CD4-positive, alpha-beta T cell treated with Interferon alpha-2 for 1 hour (primary cell): Measurements from ENCODE around the gene DNASE1L3.
"Not testable (repeated sequence)": the region's sequence is repeated elsewhere in the genome, so short reads cannot be mapped to it uniquely, and the experiment has no call there.

Experiments
- DNase-seq, 2 donors: peaks; one replicate each; pipeline ENCODE4 v3.0.0-alpha.2; 2020 to 2022

The DNASE1L3 gene

GRCh38 chr3:58210761-58211460, at the start of gene DNASE1L3:
DNASE1L3 (minus strand) TSS chr3:58210972; CDS start chr3:58210906, 66 bp downstream.
- DNase-seq = no peak

DNA sequence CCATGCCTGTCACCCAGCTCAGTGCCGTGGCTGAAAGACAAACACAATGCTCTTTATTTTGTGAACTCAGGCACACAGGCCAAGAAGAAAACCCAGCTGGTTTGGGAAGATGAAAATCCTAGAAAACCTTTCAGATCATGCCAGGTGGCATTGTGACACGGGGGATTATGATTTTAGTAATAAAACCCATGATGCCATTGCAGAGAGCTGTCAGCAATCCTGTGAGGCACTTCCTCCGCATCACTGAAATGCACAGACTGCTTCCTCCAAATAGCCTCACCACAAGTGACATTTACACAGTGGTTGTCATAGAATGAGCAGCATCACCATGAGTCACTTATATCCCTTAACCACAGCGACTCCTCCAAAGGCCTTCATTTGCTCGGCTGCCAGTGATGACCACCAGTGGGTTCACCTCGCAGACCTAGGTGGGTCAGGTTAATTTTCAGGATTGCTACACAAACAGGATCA, 49.5 kb upstream of the DNASE1L3 start:
- peak in 1 of 2 donors; percentile 7 for DNase-seq

DNA sequence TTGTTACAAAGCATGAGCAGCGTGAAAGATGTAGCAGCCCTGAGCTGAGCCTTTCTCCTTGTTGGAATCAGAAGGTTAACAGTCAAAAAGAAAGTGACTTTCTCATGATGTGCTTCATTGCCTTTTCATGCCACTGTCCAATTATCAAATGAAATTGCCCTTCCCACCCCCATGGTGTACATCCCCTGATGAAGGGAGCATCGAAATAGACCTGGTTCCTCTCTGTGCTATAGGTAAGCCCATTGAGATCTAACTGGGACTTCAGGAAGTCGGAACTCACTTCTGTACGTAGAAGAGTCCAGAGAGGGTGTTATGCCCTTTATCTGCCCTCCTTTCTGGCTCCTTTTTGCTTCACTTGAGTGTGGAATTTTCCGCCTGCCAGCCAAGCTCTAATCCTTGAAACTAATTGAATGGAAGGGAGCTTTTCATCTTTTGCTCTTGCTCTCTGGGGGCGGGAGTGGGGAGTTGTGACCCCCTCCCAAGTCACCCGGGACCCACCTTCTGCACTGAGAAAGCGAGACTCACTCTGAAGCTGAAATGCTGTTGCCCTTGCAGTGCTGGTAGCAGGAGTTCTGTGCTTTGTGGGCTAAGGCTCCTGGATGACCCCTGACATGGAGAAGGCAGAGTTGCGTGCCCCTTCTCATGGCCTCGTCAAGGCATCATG, 47.8 kb upstream of the DNASE1L3 start:
- DNase-seq = no peak

GRCh38 chr3:58256511-58256910, 45.7 kb upstream of the DNASE1L3 start:
- DNase-seq = no peak

DNA sequence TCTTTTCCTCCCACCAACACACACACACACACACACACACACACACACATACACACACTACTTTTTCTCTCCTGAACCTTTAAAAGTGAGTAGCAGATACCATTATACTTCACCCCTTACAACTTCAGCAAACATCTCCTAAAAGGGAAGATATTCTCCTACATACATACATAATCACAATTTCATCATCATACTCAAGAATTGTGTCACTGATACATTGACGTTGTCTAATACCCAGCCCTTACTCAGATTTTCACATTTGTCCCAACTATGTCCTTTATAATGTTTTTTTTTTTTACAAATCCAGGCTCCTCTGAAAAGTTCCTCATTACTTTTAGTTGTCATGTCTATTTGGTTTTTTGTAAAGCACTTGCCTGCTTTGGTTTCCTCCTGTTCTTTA, 45.3 kb upstream of the DNASE1L3 start:
- DNase-seq = no peak

DNA sequence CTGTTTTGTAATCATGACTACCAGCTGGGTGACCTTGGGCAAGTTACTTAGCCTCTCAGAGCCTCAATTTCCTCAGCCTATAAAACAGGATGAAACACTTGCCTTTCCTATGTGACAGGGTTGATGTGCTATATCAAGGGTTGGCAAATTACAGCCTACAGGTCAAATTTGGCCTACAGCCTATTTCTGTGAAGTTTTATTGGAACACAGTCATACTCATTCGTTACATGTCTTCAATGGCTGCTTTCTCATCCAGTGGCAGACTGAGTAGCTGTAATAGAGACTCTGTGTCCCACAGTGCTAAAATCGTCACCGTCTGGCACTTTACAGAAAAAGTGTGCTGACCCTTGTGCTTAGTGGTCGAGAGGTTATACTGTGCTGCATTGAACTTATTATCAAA, 43.4 kb upstream of the DNASE1L3 start:
- no peak for DNase-seq

DNA sequence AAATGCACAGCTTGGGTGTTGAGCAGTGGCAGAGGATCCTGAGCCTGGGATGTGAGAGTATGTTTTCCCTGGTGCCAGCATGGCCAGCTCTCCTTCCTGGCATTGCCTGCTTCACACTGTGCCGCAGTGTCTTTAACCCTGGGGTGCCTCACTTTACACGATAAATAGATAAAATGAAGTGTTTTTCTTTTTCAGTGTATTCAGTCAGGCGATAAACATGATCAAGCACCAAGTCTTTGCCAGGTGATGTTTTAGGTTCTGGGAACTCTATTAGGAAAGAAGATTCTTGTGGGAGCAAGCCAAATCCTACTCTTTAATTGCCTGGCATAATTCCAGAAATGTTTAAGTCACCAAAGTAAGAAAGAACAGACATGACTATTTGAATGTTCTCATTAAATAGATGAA, 40.9 kb upstream of the DNASE1L3 start:
- no peak for DNase-seq

DNA sequence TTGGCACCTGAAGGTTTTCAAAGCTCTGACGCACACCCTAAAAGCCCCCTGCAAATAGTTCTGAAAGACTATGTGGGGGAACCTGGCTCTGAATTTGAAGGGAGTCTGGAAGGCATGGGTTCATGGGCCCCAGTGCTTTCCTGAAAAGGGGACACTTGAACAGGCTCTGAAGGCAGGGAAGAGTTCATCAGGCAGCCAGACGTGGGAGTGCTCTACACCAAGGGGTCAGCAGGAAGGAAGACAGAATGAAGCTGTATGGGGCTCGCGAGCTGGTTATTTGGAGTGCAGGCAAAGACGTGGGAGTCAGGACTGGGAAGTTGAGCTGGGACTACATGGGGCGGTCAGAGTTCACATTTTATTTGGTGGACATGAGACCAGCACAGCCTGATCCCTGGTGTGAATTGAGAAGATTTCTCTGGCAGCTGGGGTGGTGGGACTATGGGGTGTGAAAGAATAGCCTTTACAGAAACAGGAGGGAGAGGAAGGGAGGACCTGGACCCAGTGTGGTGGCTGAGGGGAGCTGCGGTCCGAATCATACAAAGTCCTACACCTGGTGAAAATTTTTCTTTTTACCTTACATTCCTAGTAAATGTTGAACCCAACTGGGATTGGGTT, 39.4 kb upstream of the DNASE1L3 start:
- no peak for DNase-seq

GRCh38 chr3:58249358-58250092, 38.8 kb upstream of the DNASE1L3 start:
- DNase-seq = no peak

DNA sequence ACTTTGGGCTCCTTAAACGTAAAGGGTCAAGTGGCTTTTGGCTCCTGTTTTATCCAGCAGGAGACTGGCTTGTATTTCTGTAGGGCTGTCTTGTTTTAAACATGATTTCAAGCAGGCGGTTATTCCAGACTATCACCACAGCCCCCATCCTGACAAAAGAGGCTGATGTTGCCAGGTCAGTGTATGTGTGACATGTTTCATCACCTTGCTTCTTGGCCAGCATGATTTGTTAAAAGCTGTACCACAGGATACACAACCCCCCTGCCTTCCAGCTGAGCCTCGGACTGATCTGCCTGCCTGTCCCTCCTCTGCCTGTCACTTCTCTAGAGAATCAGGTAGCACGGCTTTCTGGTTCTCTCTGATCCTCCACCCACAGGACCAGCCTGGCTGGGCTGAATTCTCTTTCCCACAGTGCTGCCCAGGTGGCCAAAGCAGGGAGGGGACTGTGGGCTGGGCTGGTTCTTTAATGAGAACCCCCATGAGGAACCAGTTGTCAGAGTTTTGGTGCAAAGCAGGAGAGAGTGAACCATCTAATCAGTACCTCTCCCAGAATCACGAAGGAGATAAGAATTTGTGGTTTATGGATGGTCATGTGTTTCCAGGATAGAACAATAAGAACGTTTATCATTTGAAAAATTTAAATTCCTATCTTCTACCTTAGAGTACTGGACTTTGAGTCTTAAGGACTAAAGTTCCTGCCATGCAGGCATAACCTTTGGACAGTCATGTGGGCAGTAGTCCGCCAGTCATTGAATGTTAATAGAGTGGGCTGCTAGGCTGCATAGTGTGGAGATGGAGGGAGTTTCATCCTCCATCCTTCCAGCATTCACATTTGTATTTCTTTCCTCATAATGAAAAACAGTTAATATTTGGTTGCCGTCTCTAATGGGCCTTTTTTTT, 35.6 kb upstream of the DNASE1L3 start:
- no peak for DNase-seq

- DNase-seq = no peak
These were observed 33.3 kb upstream of the DNASE1L3 start for GRCh38 chr3:58243976-58244585.

DNA sequence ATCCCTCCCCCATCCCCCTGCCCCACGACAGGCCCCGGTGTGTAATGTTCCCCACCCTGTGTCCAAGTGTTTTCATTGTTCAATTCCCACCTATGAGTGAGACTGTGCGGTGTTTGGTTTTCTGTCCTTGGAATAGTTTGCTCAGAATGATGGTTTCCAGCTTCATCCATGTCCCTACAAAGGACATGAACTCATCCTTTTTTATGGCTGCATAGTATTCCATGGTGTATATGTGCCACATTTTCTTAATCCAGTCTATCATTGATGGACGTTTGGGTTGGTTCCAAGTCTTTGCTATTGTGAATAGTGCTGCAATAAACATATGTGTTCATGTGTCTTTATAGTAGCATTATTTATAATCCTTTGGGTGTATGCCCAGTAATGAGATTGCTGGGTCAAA, 32.1 kb upstream of the DNASE1L3 start:
- not testable (repeated sequence) for DNase-seq

- no peak for DNase-seq
These were observed 31.6 kb upstream of the DNASE1L3 start for GRCh38 chr3:58242340-58242739.

- DNase-seq = no peak
These were observed 30.7 kb upstream of the DNASE1L3 start for GRCh38 chr3:58241306-58242044.

DNA sequence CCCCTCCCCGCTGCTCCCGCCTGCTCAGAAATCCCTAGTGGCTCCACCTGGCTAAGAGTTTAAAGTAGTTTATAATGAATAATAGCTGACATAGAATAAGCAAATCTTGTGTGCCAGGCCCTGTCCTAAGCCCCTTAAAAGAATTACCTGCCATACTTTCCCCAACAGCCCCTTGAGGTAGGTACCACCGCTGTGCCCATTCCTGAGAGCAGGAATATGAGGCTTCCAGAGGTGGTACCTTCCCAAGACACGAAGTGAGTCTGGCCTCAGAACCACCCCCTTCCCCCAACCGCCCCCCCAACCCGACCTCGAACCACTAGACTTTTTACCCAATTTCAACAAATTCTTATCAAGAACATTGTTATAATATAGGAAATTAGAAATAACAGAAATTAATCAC, 28.1 kb upstream of the DNASE1L3 start:
- no peak for DNase-seq

DNA sequence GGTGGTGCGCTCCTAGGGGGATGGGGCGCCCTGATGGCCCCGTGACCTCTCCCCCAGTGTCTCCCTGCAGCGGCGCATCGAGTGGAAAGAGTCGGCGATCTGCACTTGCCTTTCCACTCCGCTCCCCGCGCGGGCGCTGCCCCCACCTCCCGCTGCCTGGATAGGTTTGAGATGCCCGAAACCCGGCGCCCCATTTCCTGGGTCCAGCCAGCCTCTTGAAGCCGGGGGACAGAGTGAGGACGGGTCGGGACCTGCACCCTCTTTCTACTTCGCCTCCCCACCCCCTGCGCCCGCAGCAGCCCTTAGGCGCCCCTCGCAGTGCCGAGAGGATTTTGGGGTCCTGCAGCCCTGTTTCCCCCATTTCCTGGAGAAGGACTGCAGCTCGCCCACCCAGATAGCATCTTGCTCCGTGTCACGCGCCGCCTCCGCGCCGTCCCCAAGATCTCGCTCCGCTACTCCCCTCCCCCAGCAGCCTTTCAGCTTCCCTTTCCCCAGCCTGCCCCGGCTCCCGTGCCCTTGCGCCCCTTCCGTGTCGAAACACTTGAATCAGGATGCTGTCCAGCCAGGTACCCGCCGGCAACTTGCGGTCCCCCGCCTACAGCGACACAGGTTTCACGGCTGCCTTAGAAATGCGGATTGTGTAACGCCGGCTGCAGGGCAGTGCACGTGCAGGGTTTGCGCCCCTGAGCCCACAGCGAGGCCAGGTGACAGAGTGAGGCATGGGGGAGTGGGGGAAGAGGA, 27.3 kb upstream of the DNASE1L3 start:
- DNase-seq = peak; percentile 32 to 50

- DNase-seq = peak; percentile 67 to 88
These were observed 26.6 kb upstream of the DNASE1L3 start, which contains the start of gene ABHD6 for GRCh38 chr3:58237238-58237940. ABHD6 (plus strand) TSS chr3:58237792; CDS start chr3:58256587, 18,795 bp downstream.

- DNase-seq = no peak
These were observed 25.9 kb upstream of the DNASE1L3 start for GRCh38 chr3:58236527-58237237.

DNA sequence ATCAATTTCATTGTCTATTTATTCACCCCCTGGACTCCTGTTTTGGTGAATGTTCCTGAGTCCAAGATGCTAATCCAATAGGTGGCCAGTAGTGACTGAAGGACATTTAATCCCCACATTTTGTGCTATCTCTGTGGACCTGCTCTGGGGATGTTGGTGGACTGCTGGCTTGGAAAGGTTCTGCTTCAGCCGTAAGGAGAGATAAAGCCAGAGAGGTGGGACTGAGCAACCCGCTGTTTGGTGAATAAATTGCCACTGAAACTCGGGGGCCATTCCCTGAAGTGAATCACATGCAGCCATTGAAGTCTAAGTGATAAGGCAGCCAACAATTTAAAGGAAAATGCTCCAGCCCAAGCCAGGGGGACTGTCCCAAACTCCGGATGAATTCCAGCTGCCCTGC, 25.2 kb upstream of the DNASE1L3 start:
- no peak for DNase-seq
